ENCODE data around the gene SAMD4A.

DNA sequence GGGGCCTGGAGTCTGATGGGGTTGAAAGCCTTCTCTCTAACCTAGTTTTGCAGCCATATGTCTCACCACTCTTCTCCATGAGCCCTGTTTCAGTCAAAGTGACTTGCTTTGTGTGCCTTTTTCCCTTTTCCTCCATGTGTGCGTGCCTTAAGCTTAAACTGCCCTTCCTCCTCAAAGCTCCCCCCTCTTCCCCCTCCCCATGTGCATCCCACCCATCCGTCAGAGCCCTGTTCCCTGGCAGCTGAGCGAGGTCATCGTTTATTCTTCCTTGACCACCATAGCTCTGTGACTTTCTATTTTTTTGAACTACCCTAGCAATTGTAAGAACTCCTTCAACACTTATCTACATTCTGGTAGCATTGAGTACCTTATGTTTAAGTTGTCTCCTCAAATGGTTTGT is 24.9 kb downstream of the SAMD4A start:
- TF ChIP-seq, protein P1, sequence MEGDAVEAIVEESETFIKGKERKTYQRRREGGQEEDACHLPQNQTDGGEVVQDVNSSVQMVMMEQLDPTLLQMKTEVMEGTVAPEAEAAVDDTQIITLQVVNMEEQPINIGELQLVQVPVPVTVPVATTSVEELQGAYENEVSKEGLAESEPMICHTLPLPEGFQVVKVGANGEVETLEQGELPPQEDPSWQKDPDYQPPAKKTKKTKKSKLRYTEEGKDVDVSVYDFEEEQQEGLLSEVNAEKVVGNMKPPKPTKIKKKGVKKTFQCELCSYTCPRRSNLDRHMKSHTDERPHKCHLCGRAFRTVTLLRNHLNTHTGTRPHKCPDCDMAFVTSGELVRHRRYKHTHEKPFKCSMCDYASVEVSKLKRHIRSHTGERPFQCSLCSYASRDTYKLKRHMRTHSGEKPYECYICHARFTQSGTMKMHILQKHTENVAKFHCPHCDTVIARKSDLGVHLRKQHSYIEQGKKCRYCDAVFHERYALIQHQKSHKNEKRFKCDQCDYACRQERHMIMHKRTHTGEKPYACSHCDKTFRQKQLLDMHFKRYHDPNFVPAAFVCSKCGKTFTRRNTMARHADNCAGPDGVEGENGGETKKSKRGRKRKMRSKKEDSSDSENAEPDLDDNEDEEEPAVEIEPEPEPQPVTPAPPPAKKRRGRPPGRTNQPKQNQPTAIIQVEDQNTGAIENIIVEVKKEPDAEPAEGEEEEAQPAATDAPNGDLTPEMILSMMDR (IDR thresholded peaks at IDR 0.05; ENCODE audit: insufficient read depth, low read length, poor library complexity, severe bottlenecking), result no peak
- no peak for TF ChIP-seq EZH2phosphoT487 (conservative IDR thresholded peaks at IDR 0.05; ENCODE audit: low read length)

Measured in SU-DHL-6 (cell line).